ENCODE data around the gene ZBTB47. TPM values are rescaled to one million over a fixed set of nuclear protein-coding genes. Genes with fewer than 3 reads are reported as not detected.

The ZBTB47 gene
- 13.3 TPM for total RNA-seq

- DNase-seq, result no peak
These were observed at the start of gene ZBTB47 for GRCh38 chr3:42653560-42654330. TSS of gene ZBTB47 (plus strand) at chr3:42653697. CDS start at chr3:42658356, 4,659 bp downstream.

GRCh38 chr3:42605546-42606173 lies 47.8 kb upstream of the ZBTB47 start:
- no peak for DNase-seq

- DNase-seq, result peak; percentile 8
These were observed 44.9 kb upstream of the ZBTB47 start for GRCh38 chr3:42608581-42608980.

- peak; percentile 4 for DNase-seq
These were observed 42.5 kb upstream of the ZBTB47 start for GRCh38 chr3:42610976-42611375.

- no peak for DNase-seq
These were observed 41.3 kb upstream of the ZBTB47 start for GRCh38 chr3:42612217-42612616.

- DNase-seq, result no peak
These were observed 40.6 kb upstream of the ZBTB47 start for GRCh38 chr3:42612928-42613327.

GRCh38 chr3:42613462-42613861 lies 40.0 kb upstream of the ZBTB47 start:
- no peak for DNase-seq

- no peak for DNase-seq
These were observed 21.9 kb upstream of the ZBTB47 start for GRCh38 chr3:42631620-42632019.

- no peak for DNase-seq
These were observed 21.4 kb upstream of the ZBTB47 start for GRCh38 chr3:42632146-42632545.

GRCh38 chr3:42633544-42633943 lies 20.0 kb upstream of the ZBTB47 start:
- DNase-seq, result no peak

GRCh38 chr3:42635111-42635510 lies 18.4 kb upstream of the ZBTB47 start:
- no peak for DNase-seq

- no peak for DNase-seq
These were observed 16.5 kb upstream of the ZBTB47 start for GRCh38 chr3:42637001-42637400.

- DNase-seq, result no peak
These were observed 15.1 kb upstream of the ZBTB47 start for GRCh38 chr3:42638339-42638842.

GRCh38 chr3:42639192-42639591 lies 14.3 kb upstream of the ZBTB47 start:
- no peak for DNase-seq

- no peak for DNase-seq
These were observed 13.4 kb upstream of the ZBTB47 start for GRCh38 chr3:42640129-42640528.

- DNase-seq, result no peak
These were observed 12.6 kb upstream of the ZBTB47 start for GRCh38 chr3:42640771-42641370.

- no peak for DNase-seq
These were observed 5.6 kb upstream of the ZBTB47 start for GRCh38 chr3:42647821-42648459.

GRCh38 chr3:42649006-42649405 lies 4.5 kb upstream of the ZBTB47 start:
- no peak for DNase-seq

- no peak for DNase-seq
These were observed 3.7 kb upstream of the ZBTB47 start for GRCh38 chr3:42649783-42650182.

GRCh38 chr3:42651248-42652091 lies 2.0 kb upstream of the ZBTB47 start:
- no peak for DNase-seq

- no peak for DNase-seq
These were observed 1.3 kb upstream of the ZBTB47 start for GRCh38 chr3:42652251-42652610.

All from skin of body (tissue), 2 donors.